ENCODE results near the gene FAM184B.

Gene FAM184B

DNA sequence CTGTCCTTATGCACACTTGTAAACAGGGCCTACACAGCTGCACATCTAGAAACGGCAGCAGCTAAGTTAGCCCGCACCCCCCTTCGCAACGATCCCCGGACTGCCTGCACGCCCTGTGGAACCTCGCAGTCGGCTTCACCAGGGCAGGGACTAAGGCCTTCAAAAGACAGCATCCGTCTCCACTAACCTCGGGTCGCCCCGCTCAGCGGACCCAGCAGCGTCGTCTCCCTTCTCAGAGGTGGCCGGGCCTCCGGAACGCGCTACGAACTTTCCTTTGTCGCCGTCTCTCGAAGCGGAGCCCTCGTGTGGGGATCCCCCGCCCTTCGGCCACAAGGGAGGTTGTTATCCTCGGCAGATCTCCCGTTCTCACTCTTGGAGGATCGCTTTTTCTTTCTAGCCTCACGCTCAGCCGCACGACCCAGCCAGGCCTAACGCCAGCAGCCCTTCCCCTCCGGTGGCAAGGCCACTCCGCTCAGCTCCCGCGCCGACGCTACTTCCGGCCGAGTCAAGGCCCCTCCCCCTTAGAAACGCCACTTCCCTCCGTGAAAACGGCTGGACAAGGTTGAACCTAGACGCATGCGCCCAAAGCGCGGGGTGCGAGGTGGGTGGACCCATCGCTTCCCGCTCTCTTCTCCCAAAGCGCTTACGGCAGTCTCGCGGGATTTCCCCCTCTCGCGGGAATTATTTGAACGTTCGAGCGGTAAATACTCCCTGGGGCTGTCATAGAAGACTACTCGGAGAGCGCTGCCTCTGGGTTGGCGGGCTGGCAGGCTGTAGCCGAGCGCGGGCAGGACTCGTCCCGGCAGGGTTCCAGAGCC, 29.0 kb upstream of the FAM184B start, which contains the start of the genes DCAF16 and NCAPG (continued):
- TF ChIP-seq, protein P1, sequence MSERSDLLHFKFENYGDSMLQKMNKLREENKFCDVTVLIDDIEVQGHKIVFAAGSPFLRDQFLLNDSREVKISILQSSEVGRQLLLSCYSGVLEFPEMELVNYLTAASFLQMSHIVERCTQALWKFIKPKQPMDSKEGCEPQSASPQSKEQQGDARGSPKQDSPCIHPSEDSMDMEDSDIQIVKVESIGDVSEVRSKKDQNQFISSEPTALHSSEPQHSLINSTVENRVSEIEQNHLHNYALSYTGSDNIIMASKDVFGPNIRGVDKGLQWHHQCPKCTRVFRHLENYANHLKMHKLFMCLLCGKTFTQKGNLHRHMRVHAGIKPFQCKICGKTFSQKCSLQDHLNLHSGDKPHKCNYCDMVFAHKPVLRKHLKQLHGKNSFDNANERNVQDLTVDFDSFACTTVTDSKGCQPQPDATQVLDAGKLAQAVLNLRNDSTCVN (tag by site-specific recombination; optimal IDR thresholded peaks at IDR 0.05): peak; percentile 36
- TF ChIP-seq ZNF202 (tag by site-specific recombination; IDR thresholded peaks at IDR 0.05; ENCODE audit: borderline replicate concordance) (no peak), EGR2 (tag by site-specific recombination; IDR thresholded peaks at IDR 0.05; ENCODE audit: low read depth) (no peak), ZNF624 (tag by site-specific recombination; IDR thresholded peaks at IDR 0.05) (no peak), ZNF600 (tag by site-specific recombination; IDR thresholded peaks at IDR 0.05) (peak; percentile 39), GLIS2 (tag by site-specific recombination; IDR thresholded peaks at IDR 0.05) (no peak), ZBTB20 (tag by site-specific recombination; IDR thresholded peaks at IDR 0.05) (peak; percentile 33; the same call in 1 of the 2 replicates), ZNF335 (tag by site-specific recombination; conservative IDR thresholded peaks at IDR 0.05) (peak; percentile 94), ZSCAN30 (tag by site-specific recombination; IDR thresholded peaks at IDR 0.05) (peak; percentile 18), ZXDB (tag by site-specific recombination; IDR thresholded peaks at IDR 0.05) (0 out of 2 replicates have a peak, but pooled peaks have one; percentile 36), SCRT1 (tag by site-specific recombination; IDR thresholded peaks at IDR 0.05; ENCODE audit: borderline replicate concordance) (0 out of 2 replicates have a peak, but pooled peaks have one; percentile 36), FEZF1 (tag by site-specific recombination; IDR thresholded peaks at IDR 0.05) (no peak), MZF1 (tag by site-specific recombination; IDR thresholded peaks at IDR 0.05; ENCODE audit: borderline replicate concordance) (no peak), ZNF670 (tag by site-specific recombination; IDR thresholded peaks at IDR 0.05; ENCODE audit: low read depth) (no peak)
- TF ChIP-seq, protein P2, sequence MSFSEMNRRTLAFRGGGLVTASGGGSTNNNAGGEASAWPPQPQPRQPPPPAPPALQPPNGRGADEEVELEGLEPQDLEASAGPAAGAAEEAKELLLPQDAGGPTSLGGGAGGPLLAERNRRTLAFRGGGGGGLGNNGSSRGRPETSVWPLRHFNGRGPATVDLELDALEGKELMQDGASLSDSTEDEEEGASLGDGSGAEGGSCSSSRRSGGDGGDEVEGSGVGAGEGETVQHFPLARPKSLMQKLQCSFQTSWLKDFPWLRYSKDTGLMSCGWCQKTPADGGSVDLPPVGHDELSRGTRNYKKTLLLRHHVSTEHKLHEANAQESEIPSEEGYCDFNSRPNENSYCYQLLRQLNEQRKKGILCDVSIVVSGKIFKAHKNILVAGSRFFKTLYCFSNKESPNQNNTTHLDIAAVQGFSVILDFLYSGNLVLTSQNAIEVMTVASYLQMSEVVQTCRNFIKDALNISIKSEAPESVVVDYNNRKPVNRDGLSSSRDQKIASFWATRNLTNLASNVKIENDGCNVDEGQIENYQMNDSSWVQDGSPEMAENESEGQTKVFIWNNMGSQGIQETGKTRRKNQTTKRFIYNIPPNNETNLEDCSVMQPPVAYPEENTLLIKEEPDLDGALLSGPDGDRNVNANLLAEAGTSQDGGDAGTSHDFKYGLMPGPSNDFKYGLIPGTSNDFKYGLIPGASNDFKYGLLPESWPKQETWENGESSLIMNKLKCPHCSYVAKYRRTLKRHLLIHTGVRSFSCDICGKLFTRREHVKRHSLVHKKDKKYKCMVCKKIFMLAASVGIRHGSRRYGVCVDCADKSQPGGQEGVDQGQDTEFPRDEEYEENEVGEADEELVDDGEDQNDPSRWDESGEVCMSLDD (tag by site-specific recombination; IDR thresholded peaks at IDR 0.05): no peak
- TF ChIP-seq, protein P3, sequence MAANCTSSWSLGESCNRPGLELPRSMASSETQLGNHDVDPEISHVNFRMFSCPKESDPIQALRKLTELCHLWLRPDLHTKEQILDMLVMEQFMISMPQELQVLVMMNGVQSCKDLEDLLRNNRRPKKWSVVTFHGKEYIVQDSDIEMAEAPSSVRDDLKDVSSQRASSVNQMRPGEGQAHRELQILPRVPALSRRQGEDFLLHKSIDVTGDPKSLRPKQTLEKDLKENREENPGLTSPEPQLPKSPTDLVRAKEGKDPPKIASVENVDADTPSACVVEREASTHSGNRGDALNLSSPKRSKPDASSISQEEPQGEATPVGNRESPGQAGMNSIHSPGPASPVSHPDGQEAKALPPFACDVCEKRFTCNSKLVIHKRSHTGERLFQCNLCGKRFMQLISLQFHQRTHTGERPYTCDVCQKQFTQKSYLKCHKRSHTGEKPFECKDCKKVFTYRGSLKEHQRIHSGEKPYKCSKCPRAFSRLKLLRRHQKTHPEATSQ (tag by site-specific recombination; IDR thresholded peaks at IDR 0.05): no peak

DNA sequence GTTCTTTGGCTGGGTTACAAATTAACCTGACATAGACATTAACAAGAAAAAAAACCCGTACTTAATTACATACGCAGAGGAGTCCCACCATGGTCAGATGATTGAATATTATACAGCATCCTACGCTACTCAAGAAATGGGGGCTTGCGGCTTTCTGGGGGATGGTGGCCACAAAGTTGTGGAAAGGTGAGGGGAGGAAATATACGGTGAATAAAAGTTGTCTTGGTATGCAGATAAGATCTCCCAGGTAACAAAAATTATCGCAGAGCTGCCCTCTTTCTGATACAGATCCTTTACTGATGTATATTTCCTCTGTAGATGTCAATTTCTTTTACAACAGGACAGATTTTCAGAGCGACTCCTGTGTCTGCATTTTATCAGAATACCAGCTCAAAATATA, 28.2 kb upstream of the FAM184B start:
- POLR2A ChIA-PET: interaction anchor here (1.0 to 1.4 kb wide), 2 partner anchors 11 to 213 kb away, joined by 4 to 6 read pairs; no protein-coding TSS in a partner anchor

More for the DNA sequence above, 28.2 kb upstream of the FAM184B start:
- TF ChIP-seq, protein P4, sequence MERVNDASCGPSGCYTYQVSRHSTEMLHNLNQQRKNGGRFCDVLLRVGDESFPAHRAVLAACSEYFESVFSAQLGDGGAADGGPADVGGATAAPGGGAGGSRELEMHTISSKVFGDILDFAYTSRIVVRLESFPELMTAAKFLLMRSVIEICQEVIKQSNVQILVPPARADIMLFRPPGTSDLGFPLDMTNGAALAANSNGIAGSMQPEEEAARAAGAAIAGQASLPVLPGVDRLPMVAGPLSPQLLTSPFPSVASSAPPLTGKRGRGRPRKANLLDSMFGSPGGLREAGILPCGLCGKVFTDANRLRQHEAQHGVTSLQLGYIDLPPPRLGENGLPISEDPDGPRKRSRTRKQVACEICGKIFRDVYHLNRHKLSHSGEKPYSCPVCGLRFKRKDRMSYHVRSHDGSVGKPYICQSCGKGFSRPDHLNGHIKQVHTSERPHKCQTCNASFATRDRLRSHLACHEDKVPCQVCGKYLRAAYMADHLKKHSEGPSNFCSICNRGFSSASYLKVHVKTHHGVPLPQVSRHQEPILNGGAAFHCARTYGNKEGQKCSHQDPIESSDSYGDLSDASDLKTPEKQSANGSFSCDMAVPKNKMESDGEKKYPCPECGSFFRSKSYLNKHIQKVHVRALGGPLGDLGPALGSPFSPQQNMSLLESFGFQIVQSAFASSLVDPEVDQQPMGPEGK (tag by site-specific recombination; IDR thresholded peaks at IDR 0.05): no peak
- TF ChIP-seq ZNF473 (tag by site-specific recombination; IDR thresholded peaks at IDR 0.05): no peak
- no peak for TF ChIP-seq SP2 (tag by site-specific recombination; IDR thresholded peaks at IDR 0.05)
- TF ChIP-seq ZNF530 (tag by site-specific recombination; IDR thresholded peaks at IDR 0.05; ENCODE audit: low read depth): peak; percentile 98
- no peak for TF ChIP-seq ZNF707 (tag by site-specific recombination; IDR thresholded peaks at IDR 0.05)
- no peaks in the 10 kb centered on the region for H3K4me1 ChIP-seq (ENCODE audit: control insufficient read depth, insufficient read depth, low read length)
- H3K4me3 ChIP-seq (ENCODE audit: low read depth, low read length): peak overlapping the region; percentile 94
- peak overlapping the region; percentile 93 for H3K27ac ChIP-seq (ENCODE audit: extremely low read depth, low read depth, low read length)
- peaks cover 4 to 40% of the 10 kb centered on the region in 2 experiments; a peak in 2 of 3 replicates for H3K36me3 ChIP-seq (ENCODE audit: control insufficient read depth in 2 of 2, insufficient read depth in 1 of 2, low read length in 2 of 2)
- H3K9me3 ChIP-seq (ENCODE audit: control insufficient read depth, insufficient read depth, low read depth, low read length): no peaks in the 10 kb centered on the region
- CTCF ChIA-PET: interaction anchor here (0.6 to 1.0 kb wide), 2 partner anchors 14 to 261 kb away, joined by 3 to 4 read pairs; no protein-coding TSS in a partner anchor
